Glutamatergic neuron (in vitro differentiated cells): Measurements from ENCODE around the gene TRIM9. TPM values are rescaled to one million over a fixed set of nuclear protein-coding genes. Genes with fewer than 3 reads are reported as not detected.

Source experiments
- DNase-seq: peaks from one replicate; pipeline ENCODE4 v3.0.0; 2022
- H3K27ac Mint-ChIP-seq: one replicate; pipeline ENCODE4 v1.8.0; 2020; ENCODE audit warnings: mild to moderate bottlenecking, mixed read lengths, inconsistent platforms; ENCODE audit not compliant: unreplicated experiment
- H3K27me3 Mint-ChIP-seq: one replicate; pipeline ENCODE4 v1.8.0; 2020; ENCODE audit warnings: mild to moderate bottlenecking, moderate library complexity, mixed read lengths, inconsistent platforms; ENCODE audit not compliant: unreplicated experiment
- H3K36me3 Mint-ChIP-seq: one replicate; pipeline ENCODE4 v1.8.0; 2020; ENCODE audit warnings: mild to moderate bottlenecking, mixed read lengths, inconsistent platforms; ENCODE audit not compliant: unreplicated experiment
- H3K4me1 Mint-ChIP-seq: one replicate; pipeline ENCODE4 v1.8.0; 2020; ENCODE audit warnings: mild to moderate bottlenecking, low read depth, mixed read lengths, inconsistent platforms; ENCODE audit not compliant: unreplicated experiment
- H3K4me3 Mint-ChIP-seq: one replicate; pipeline ENCODE4 v1.8.0; 2020; ENCODE audit warnings: mild to moderate bottlenecking, mixed read lengths, inconsistent platforms; ENCODE audit not compliant: unreplicated experiment
- H3K9me3 Mint-ChIP-seq: one replicate; pipeline ENCODE4 v1.8.0; 2020; ENCODE audit warnings: mild to moderate bottlenecking, moderate library complexity, mixed read lengths, inconsistent platforms; ENCODE audit not compliant: unreplicated experiment
- total RNA-seq: library from RNA; stranded (reverse); fragmentation: NEBNext Ultra II Directional; extraction: Animal tissue kit (Norgen Biotek cat#: 25700); gene quantifications from one replicate; pipeline ENCODE4 v1.2.1, GENCODE V29; 2021; ENCODE audit not compliant: unreplicated experiment
- TF ChIP-seq, protein P1 (sequence below): fragments of 200-600 bp; sonication (generic); IDR thresholded peaks from one replicate; pipeline ENCODE4 v1.5.0; 2021; ENCODE audit not compliant: partially characterized antibody, unreplicated experiment

Gene TRIM9
- total RNA-seq, 1 donor from 2014 or later, result 11.9 TPM

- Mint-ChIP-seq H3K9me3 (no peaks in the 10 kb centered on the region), H3K36me3 (no peaks in the 10 kb centered on the region), H3K4me3 (no peak overlapping the region), H3K27ac (no peak overlapping the region), H3K4me1 (no peaks in the 10 kb centered on the region), H3K27me3 (no peaks in the 10 kb centered on the region)
- TF ChIP-seq, protein P1, sequence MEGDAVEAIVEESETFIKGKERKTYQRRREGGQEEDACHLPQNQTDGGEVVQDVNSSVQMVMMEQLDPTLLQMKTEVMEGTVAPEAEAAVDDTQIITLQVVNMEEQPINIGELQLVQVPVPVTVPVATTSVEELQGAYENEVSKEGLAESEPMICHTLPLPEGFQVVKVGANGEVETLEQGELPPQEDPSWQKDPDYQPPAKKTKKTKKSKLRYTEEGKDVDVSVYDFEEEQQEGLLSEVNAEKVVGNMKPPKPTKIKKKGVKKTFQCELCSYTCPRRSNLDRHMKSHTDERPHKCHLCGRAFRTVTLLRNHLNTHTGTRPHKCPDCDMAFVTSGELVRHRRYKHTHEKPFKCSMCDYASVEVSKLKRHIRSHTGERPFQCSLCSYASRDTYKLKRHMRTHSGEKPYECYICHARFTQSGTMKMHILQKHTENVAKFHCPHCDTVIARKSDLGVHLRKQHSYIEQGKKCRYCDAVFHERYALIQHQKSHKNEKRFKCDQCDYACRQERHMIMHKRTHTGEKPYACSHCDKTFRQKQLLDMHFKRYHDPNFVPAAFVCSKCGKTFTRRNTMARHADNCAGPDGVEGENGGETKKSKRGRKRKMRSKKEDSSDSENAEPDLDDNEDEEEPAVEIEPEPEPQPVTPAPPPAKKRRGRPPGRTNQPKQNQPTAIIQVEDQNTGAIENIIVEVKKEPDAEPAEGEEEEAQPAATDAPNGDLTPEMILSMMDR, result no peak
- DNase-seq, result no peak
Observed at GRCh38 chr14:50926851-50927386, 168.0 kb downstream of the TRIM9 start.

Other genes with a start within 250 kb of the TRIM9 start
- 0.61 TPM for gene ABHD12B, start 223.1 kb downstream of the TRIM9 start, total RNA-seq
- 1.2 TPM for gene PYGL, start 150.6 kb downstream of the TRIM9 start, total RNA-seq
- 39.1 TPM for gene TMX1, start 145.1 kb upstream of the TRIM9 start, total RNA-seq